HUES64 (cell line): ENCODE results near the gene FYN.
A peak's percentile ranks its signal among the peaks of the same experiment; 100 is the strongest.

ENCODE experiments used
- H3K27ac ChIP-seq: 2 replicates; pipeline ENCODE4 v1.7.0; 2013; ENCODE audit warnings: low read depth, low read length, inconsistent platforms
- H3K27me3 ChIP-seq: 2 replicates; pipeline ENCODE4 v1.6.1; 2013; ENCODE audit warnings: mild to moderate bottlenecking, low read length; ENCODE audit not compliant: insufficient read depth
- H3K36me3 ChIP-seq: 2 replicates; pipeline ENCODE4 v1.6.1; 2013; ENCODE audit warnings: mild to moderate bottlenecking, low read length; ENCODE audit not compliant: insufficient read depth
- H3K4me1 ChIP-seq: 2 replicates; pipeline ENCODE4 v1.6.1; 2013; ENCODE audit warnings: mild to moderate bottlenecking, low read length, moderate library complexity; ENCODE audit not compliant: insufficient read depth
- H3K4me3 ChIP-seq: 2 replicates; pipeline ENCODE4 v1.5.1; 2013; ENCODE audit warnings: mild to moderate bottlenecking, low read length, moderate library complexity
- H3K9ac ChIP-seq: 2 replicates; pipeline ENCODE4 v1.6.1; 2013; ENCODE audit warnings: mild to moderate bottlenecking, low read depth, low read length
- H3K9me3 ChIP-seq: 2 replicates; pipeline ENCODE4 v1.6.1; 2013; ENCODE audit warnings: low read depth, low read length; ENCODE audit not compliant: insufficient read depth
- WGBS: fragments of 150-250, 120-280 bp; methylation state at CpG from one replicate; pipeline ENCODE4 v1.1.7; 2013; ENCODE audit warnings: missing lambda C conversion rate; 5-methylcytosine and 5-hydroxymethylcytosine counted together

Gene FYN

GRCh38 chr6:111752476-111752875, 120.8 kb downstream of the FYN start:
- no peaks in the 10 kb centered on the region for H3K27me3 ChIP-seq
- H3K9ac ChIP-seq: no peak overlapping the region
- no peak overlapping the region for H3K4me3 ChIP-seq
- no peaks in the 10 kb centered on the region for H3K9me3 ChIP-seq
- H3K4me1 ChIP-seq: peaks cover 36% of the 10 kb centered on the region
- no peaks in the 10 kb centered on the region for H3K36me3 ChIP-seq
- H3K27ac ChIP-seq: no peak overlapping the region

DNA sequence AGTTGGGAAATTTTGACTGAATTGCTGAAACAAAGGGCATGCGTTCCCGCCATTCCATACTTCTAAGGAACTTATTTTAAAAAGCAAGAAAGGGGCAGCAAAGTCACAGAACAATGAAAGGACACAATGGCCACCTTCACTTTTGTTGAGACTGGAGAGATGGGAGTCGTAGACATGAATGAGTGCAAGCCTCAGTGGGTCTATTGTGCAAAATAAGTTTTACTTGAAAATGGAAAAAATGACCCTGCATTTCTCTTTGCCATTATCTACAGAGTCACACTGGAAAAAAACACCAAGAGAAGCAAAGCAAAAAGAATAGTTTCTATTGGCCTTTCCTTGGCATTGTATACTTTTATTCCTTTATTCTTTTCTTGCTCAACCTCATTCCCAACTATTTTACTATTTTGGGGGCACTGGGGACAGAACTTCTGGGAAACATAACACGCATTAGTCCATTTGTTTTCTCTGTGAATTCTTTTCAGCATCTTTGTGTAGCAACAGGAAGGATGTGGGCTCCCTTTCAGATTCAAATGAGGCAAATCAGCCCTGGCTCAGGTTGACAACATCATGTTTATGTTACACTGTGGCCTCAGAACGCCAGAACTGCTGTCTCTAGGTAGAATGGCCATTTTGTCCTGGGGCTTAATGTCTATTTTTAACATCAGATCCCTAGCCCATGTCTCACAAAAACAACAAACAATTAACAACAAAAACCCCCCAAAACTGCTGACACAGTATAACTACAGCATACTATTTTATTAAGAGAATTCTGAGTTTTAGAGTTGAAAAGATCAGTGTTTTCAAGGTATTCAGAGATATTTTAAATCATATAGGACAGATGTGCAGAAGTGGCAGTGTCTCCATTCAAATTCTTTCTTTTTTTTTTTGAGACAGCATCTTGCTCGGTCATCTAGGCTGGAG, 122.2 kb downstream of the FYN start:
- peak overlapping the region; percentile 78 for H3K27ac ChIP-seq
- 57% methylated on average over 6 of the region's 6 CpGs for WGBS
- H3K4me3 ChIP-seq: no peak overlapping the region
- no peaks in the 10 kb centered on the region for H3K9me3 ChIP-seq
- peak overlapping the region; percentile 32; the same call in 1 of the 2 replicates for H3K9ac ChIP-seq
- H3K36me3 ChIP-seq: no peaks in the 10 kb centered on the region
- H3K4me1 ChIP-seq: peaks cover 40% of the 10 kb centered on the region
- no peaks in the 10 kb centered on the region for H3K27me3 ChIP-seq

- no peak overlapping the region for H3K9ac ChIP-seq
- H3K27ac ChIP-seq: no peak overlapping the region
- H3K4me3 ChIP-seq: no peak overlapping the region
- no peaks in the 10 kb centered on the region for H3K9me3 ChIP-seq
- H3K4me1 ChIP-seq: peaks cover 47% of the 10 kb centered on the region
- over 99% methylated on average over 7 of the region's 7 CpGs for WGBS
- H3K27me3 ChIP-seq: no peaks in the 10 kb centered on the region
- no peaks in the 10 kb centered on the region for H3K36me3 ChIP-seq
These were observed 123.1 kb downstream of the FYN start for GRCh38 chr6:111750153-111750552.

DNA sequence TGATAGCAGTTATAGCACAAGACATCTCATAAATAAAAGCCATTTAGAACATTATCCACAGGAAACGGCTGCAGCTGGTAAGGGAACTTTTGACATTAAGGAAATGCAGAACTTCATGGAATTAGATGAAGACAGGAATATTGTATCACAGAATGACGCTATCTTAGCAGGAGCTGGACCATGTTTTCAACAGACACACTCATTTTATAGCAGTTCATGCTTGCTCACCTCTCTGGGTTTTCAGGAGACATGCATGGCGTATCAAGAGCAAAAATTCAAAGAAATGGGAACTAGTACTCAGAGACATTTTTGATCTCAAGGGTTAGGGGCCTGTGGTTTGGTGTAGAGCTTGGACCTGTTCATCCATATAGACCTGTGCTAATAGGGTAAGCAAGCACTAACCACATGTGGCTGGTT, 125.0 kb downstream of the FYN start:
- H3K9me3 ChIP-seq: no peaks in the 10 kb centered on the region
- H3K4me1 ChIP-seq: peaks cover 53% of the 10 kb centered on the region
- no peak overlapping the region for H3K9ac ChIP-seq
- H3K27me3 ChIP-seq: no peaks in the 10 kb centered on the region
- H3K36me3 ChIP-seq: no peaks in the 10 kb centered on the region
- H3K4me3 ChIP-seq: no peak overlapping the region
- WGBS: 94% methylated on average over 3 of the region's 3 CpGs
- H3K27ac ChIP-seq: no peak overlapping the region

DNA sequence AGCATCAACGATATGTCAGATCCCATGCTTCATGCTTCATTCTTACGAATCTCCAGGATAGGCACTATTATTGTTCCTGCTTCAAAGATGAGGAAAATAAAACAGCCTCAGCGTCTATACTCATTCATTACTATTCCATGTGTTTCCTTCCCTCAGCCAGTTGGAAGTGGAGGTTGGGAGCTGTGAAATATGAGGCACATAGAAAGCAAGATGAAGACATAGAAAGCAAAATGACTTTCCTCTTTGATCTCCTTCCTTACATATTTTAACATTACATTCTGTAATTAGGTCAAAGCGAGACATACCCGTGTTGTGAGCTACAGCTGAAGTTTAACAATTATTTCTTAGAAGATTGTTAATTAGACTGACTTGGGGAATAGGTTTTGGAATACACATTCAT, 125.4 kb downstream of the FYN start:
- WGBS: 95% methylated on average over 3 of the region's 5 CpGs
- no peaks in the 10 kb centered on the region for H3K36me3 ChIP-seq

DNA sequence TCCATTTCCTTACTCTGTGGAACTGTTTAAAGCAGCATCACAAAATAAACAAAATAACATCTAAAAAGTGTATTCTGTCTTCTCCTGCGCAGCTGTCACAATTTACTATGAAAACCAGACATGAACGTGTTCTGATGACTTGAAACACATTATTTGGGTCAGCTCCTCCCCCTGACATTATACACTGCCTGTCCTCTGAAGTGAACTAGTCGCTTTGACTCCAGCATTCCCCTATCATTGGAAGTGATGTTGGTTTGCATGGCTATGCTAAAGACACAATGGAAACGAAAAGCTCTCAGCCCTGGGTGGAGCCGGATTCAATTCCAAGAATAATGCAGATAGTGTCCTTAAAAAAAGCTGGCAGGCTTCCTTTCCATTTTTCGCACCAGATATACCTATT, 125.9 kb downstream of the FYN start:
- no peaks in the 10 kb centered on the region for H3K27me3 ChIP-seq
- H3K4me1 ChIP-seq: peaks cover 53% of the 10 kb centered on the region
- H3K36me3 ChIP-seq: no peaks in the 10 kb centered on the region
- no peak overlapping the region for H3K27ac ChIP-seq
- H3K9me3 ChIP-seq: no peaks in the 10 kb centered on the region
- H3K4me3 ChIP-seq: no peak overlapping the region
- 73% methylated on average over 6 of the region's 6 CpGs for WGBS
- H3K9ac ChIP-seq: no peak overlapping the region

More for the DNA sequence above, 125.4 kb downstream of the FYN start:
- H3K27me3 ChIP-seq: no peaks in the 10 kb centered on the region
- H3K4me3 ChIP-seq: no peak overlapping the region
- peaks cover 53% of the 10 kb centered on the region for H3K4me1 ChIP-seq
- no peaks in the 10 kb centered on the region for H3K9me3 ChIP-seq
- no peak overlapping the region for H3K27ac ChIP-seq
- H3K9ac ChIP-seq: no peak overlapping the region

GRCh38 chr6:111746983-111747382, 126.3 kb downstream of the FYN start:
- no peak overlapping the region for H3K4me3 ChIP-seq
- H3K27me3 ChIP-seq: no peaks in the 10 kb centered on the region
- no peak overlapping the region for H3K27ac ChIP-seq
- H3K4me1 ChIP-seq: peaks cover 51% of the 10 kb centered on the region
- H3K9ac ChIP-seq: no peak overlapping the region
- H3K36me3 ChIP-seq: no peaks in the 10 kb centered on the region
- H3K9me3 ChIP-seq: no peaks in the 10 kb centered on the region

GRCh38 chr6:111745636-111746035, 127.6 kb downstream of the FYN start:
- WGBS: 52% methylated on average over 1 of the region's 1 CpG
- Histone ChIP-seq H3K9ac (no peak overlapping the region), H3K4me3 (no peak overlapping the region), H3K27me3 (no peaks in the 10 kb centered on the region), H3K27ac (no peak overlapping the region), H3K36me3 (no peaks in the 10 kb centered on the region), H3K4me1 (peaks cover 39% of the 10 kb centered on the region), H3K9me3 (no peaks in the 10 kb centered on the region)

DNA sequence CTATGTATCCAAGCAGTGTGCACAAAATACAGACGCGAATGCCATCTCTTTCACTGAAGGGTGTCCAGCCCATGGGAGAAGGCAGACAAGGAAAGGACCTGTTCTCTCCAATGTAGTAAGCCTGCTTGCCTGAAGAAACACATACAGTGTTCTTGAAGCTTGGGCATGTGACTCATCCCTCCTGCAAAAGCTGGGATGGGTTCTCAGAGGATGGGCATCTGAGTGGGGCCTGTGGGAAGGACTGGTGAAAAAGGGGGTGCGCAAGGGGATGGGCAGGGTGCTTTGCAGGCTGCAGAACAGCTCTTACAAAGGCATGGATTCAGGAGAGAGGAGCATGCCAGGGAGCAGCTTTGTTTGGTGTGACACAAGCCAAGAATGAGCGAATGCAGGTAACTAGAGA, 128.1 kb downstream of the FYN start:
- no peaks in the 10 kb centered on the region for H3K9me3 ChIP-seq
- H3K36me3 ChIP-seq: no peaks in the 10 kb centered on the region
- WGBS: 90% methylated on average over 4 of the region's 4 CpGs
- H3K4me1 ChIP-seq: peaks cover 34% of the 10 kb centered on the region
- no peaks in the 10 kb centered on the region for H3K27me3 ChIP-seq
- no peak overlapping the region for H3K27ac ChIP-seq
- no peak overlapping the region for H3K9ac ChIP-seq
- H3K4me3 ChIP-seq: no peak overlapping the region

DNA sequence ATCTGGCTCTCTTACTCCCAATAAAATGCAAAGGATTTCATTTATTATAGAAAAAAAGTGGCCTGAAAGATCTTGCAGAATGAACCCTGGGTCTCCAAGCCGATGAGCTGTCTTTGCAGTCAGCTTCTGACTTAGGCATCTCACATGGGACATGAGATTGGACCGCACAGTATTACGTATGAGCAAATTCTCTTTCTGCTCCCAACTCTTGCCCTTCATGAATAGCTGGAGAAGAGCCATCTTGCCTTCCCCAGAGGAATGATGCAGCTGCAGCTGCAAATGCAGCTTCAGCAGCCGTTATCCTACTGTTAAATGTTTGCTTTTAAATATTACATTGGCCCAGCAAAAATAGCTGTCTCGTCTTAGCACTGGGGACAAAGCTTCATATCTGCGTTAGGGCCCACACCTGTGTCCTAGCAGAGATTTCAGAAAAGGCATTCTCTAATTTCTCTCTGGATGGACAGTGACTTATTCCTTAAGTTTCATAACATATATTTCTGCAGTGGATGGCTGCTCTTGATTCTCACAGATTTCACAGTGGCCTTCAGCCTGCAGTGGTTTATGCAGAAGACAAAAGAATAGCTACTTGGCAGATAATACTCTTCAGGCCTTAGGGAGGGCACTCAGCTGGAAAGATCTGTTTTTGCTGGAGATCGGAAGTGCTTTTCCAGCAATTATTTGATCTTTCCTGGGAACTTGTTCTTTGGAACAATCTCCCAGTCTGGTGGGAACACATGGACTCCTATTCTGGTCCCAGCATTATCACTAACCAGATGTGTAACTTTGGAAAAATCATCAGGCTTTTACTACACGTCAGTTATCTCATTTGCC, 129.2 kb downstream of the FYN start:
- Histone ChIP-seq H3K27ac (no peak overlapping the region), H3K27me3 (no peaks in the 10 kb centered on the region), H3K9ac (no peak overlapping the region), H3K9me3 (no peaks in the 10 kb centered on the region), H3K4me1 (peaks cover 32% of the 10 kb centered on the region), H3K4me3 (no peak overlapping the region), H3K36me3 (no peaks in the 10 kb centered on the region)
- WGBS: 95% methylated on average over 8 of the region's 8 CpGs

DNA sequence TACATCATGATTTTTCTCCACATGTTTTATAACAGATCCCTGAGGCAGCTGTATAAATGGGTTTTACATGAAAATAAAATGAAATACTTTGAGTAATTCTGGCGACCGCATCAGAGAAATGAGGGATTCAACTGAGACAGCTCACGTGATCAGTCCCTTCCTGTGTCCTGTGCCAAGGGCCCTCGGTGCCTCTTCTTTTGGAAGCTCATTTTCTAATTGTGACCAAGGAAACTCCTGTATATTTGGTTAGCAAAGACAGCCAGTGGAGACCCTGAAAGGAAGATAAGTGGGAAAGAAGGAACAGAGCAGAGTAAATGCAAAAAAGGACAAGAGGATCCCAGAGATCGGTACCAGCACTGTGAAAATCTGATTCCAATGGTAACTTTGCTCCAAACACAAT, 129.9 kb downstream of the FYN start:
- 95% methylated on average over 5 of the region's 5 CpGs for WGBS
- H3K4me1 ChIP-seq: peaks cover 31% of the 10 kb centered on the region

More for the DNA sequence above, 129.9 kb downstream of the FYN start:
- Histone ChIP-seq H3K4me3 (no peak overlapping the region), H3K9ac (no peak overlapping the region), H3K27me3 (no peaks in the 10 kb centered on the region), H3K27ac (no peak overlapping the region), H3K36me3 (no peaks in the 10 kb centered on the region), H3K9me3 (no peaks in the 10 kb centered on the region)
